PC-9 (cell line): Measurements from ENCODE around the gene SVOPL. TPM values are rescaled to one million over a fixed set of nuclear protein-coding genes. Genes with fewer than 3 reads are reported as not detected.

Experiments used
- BruUV-seq: library from RNA; stranded (reverse); fragments of 400-500 nt; replicated peaks from 2 replicates; lab custom pipeline; 2021; lab: Mats Ljungman, UMichigan
- CTCF ChIA-PET: fragments of 300-600 bp; sonication (Branson Sonifier 250); formaldehyde crosslinking; loops from one replicate; lab custom pipeline; 2022; ENCODE audit warnings: antibody characterized with exemption; lab: Charles Lee
- POLR2A ChIA-PET: fragments of 300-600 bp; sonication (Branson Sonifier 250); formaldehyde crosslinking; loops from one replicate; lab custom pipeline; 2022; ENCODE audit warnings: antibody characterized with exemption; ENCODE audit not compliant: unreplicated experiment; lab: Charles Lee
- DNase-seq, 2 experiments: peaks; one replicate each; pipeline versions ENCODE4 v3.0.0 to v3.0.0-alpha.2; 2015 to 2022; ENCODE audit warnings: mixed read lengths in 1 of 2
- H2AFZ ChIP-seq: fragments of 200-600 bp; sonication (generic); 2 replicates; pipeline ENCODE4 v1.8.1; 2017; ENCODE audit warnings: antibody characterized with exemption
- H3F3A ChIP-seq: fragments of 200-600 bp; sonication (generic); 2 replicates; pipeline ENCODE4 v1.8.1; 2017; ENCODE audit warnings: antibody characterized with exemption, mild to moderate bottlenecking, low read depth; ENCODE audit not compliant: insufficient read depth
- H3K27ac ChIP-seq: fragments of 200-600 bp; sonication (generic); 2 replicates; pipeline ENCODE4 v1.6.1; 2016; ENCODE audit warnings: mixed run types
- H3K27me3 ChIP-seq: fragments of 200-600 bp; sonication (generic); 2 replicates; pipeline ENCODE4 v1.6.1; 2016; ENCODE audit warnings: low read depth, mixed run types; ENCODE audit not compliant: insufficient read depth
- H3K36me3 ChIP-seq: fragments of 200-600 bp; sonication (generic); 2 replicates; pipeline ENCODE4 v1.6.1; 2016; ENCODE audit warnings: low read depth, mixed run types
- H3K4me1 ChIP-seq: fragments of 200-600 bp; sonication (generic); replicated peaks from 2 replicates; pipeline ENCODE4 v1.6.1; 2016; ENCODE audit warnings: mixed run types; ENCODE audit not compliant: insufficient read depth
- H3K4me2 ChIP-seq: fragments of 200-600 bp; sonication (generic); 2 replicates; pipeline ENCODE4 v1.6.1; 2017; ENCODE audit warnings: mixed run types
- H3K4me3 ChIP-seq: fragments of 200-600 bp; sonication (generic); 2 replicates; pipeline ENCODE4 v1.6.1; 2016; ENCODE audit warnings: mixed run types
- H3K79me2 ChIP-seq: fragments of 200-600 bp; sonication (generic); 2 replicates; pipeline ENCODE4 v1.6.1; 2017; ENCODE audit warnings: low read depth, mixed run types
- H3K9me2 ChIP-seq: fragments of 200-600 bp; sonication (generic); 2 replicates; pipeline ENCODE4 v1.8.1; 2017; ENCODE audit warnings: mild to moderate bottlenecking; ENCODE audit not compliant: insufficient read depth
- H3K9me3 ChIP-seq: fragments of 200-600 bp; sonication (generic); 2 replicates; pipeline ENCODE4 v1.8.1; 2016; ENCODE audit warnings: low read depth; ENCODE audit not compliant: insufficient read depth
- H4K20me1 ChIP-seq: fragments of 200-600 bp; sonication (generic); 2 replicates; pipeline ENCODE4 v1.8.1; 2017; ENCODE audit not compliant: insufficient read depth
- EZH2 ChIP-seq: fragments of 200-600 bp; sonication (generic); IDR thresholded peaks from 2 replicates; pipeline ENCODE4 v1.8.0; 2017; ENCODE audit warnings: antibody characterized with exemption, low read depth
- intact Hi-C: fragments of 100-400 bp; cut with micrococcal nuclease; formaldehyde crosslinking; loops from one replicate; pipeline ENCODE4 v1.10.0; 2022; ENCODE audit not compliant: unreplicated experiment
- total RNA-seq: library from RNA; stranded (reverse); gene quantifications from 2 replicates; pipeline ENCODE4 v1.2.3, GENCODE V29; 2021
- TF ChIP-seq, protein P1 (sequence below): fragments of 200-600 bp; sonication (generic); conservative IDR thresholded peaks from 2 replicates; pipeline ENCODE4 v1.6.1; 2017; ENCODE audit warnings: mixed run types, antibody characterized with exemption, mild to moderate bottlenecking, moderate library complexity

SVOPL gene
- total RNA-seq, 1 experiment from 2014 or later: 0.70 TPM

DNA sequence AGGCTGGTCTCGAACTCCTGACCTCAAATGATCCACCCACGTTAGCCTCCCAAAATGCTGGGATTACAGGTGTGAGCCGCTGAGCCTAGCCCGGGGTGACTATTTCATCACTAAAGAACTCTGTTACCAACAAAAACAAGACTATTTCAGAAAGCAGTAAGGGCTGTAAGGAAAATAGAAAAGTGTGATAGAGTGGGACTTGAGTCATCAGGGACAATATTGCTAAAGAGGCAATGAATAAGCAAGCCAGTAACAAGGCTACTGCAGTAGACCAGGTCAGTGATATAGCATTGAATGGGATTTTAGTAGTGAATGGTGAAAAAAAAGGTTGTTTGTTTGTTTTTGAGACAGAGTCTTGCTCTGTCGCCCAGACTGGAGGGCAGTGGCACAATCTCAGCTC is 51.7 kb downstream of the SVOPL start:
- Histone ChIP-seq H3K27ac (no peak overlapping the region), H3K4me2 (no peak overlapping the region), H3K9me2 (no peaks in the 10 kb centered on the region), H3K36me3 (no peaks in the 10 kb centered on the region), H3K4me3 (no peak overlapping the region), H3K9me3 (0 out of 2 replicates have a peak, but pooled peaks cover 5% of the 10 kb centered on the region), H3K27me3 (no peaks in the 10 kb centered on the region), H2AFZ (0 out of 2 replicates have a peak overlapping the region, but pooled peaks have one; percentile 47), H3F3A (no peaks in the 10 kb centered on the region; the same call in 1 of the 2 replicates), H3K79me2 (no peaks in the 10 kb centered on the region), H4K20me1 (no peaks in the 10 kb centered on the region), H3K4me1 (peaks cover 9% of the 10 kb centered on the region; the same call in 1 of the 2 replicates)
- TF ChIP-seq, protein P1, sequence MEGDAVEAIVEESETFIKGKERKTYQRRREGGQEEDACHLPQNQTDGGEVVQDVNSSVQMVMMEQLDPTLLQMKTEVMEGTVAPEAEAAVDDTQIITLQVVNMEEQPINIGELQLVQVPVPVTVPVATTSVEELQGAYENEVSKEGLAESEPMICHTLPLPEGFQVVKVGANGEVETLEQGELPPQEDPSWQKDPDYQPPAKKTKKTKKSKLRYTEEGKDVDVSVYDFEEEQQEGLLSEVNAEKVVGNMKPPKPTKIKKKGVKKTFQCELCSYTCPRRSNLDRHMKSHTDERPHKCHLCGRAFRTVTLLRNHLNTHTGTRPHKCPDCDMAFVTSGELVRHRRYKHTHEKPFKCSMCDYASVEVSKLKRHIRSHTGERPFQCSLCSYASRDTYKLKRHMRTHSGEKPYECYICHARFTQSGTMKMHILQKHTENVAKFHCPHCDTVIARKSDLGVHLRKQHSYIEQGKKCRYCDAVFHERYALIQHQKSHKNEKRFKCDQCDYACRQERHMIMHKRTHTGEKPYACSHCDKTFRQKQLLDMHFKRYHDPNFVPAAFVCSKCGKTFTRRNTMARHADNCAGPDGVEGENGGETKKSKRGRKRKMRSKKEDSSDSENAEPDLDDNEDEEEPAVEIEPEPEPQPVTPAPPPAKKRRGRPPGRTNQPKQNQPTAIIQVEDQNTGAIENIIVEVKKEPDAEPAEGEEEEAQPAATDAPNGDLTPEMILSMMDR: no peak
- TF ChIP-seq EZH2: no peak
- DNase-seq: peak in 1 of 2 experiments; percentile 68
- intact Hi-C loops: no loop called here
- ChIA-PET CTCF (no interaction called here), POLR2A (no interaction called here)
- BruUV-seq: no TSS peak

- peaks cover 9% of the 10 kb centered on the region; the same call in 1 of the 2 replicates for H3K4me1 ChIP-seq
- H3K27me3 ChIP-seq: no peaks in the 10 kb centered on the region
- CTCF ChIA-PET: no interaction called here
- no TSS peak for BruUV-seq
- H3K4me3 ChIP-seq: no peak overlapping the region
- no peak overlapping the region for H3K27ac ChIP-seq
- H3K4me2 ChIP-seq: no peak overlapping the region
- H3F3A ChIP-seq: no peaks in the 10 kb centered on the region; the same call in 1 of the 2 replicates
- H3K9me2 ChIP-seq: no peaks in the 10 kb centered on the region
- no peaks in the 10 kb centered on the region for H4K20me1 ChIP-seq
- no peaks in the 10 kb centered on the region for H3K9me3 ChIP-seq
- POLR2A ChIA-PET: no interaction called here
- no peaks in the 10 kb centered on the region for H3K79me2 ChIP-seq
- no peak for TF ChIP-seq EZH2
- TF ChIP-seq, protein P1: no peak; the same call in 1 of the 2 replicates
- no peak overlapping the region for H2AFZ ChIP-seq
- H3K36me3 ChIP-seq: no peaks in the 10 kb centered on the region
- intact Hi-C loops: no loop called here
- DNase-seq: no peak
Measured at GRCh38 chr7:138645284-138645683, 55.9 kb downstream of the SVOPL start.

- ChIA-PET CTCF (no interaction called here), POLR2A (no interaction called here)
- H3K9me3 ChIP-seq: no peaks in the 10 kb centered on the region
- no peaks in the 10 kb centered on the region for H4K20me1 ChIP-seq
- H3K4me1 ChIP-seq: no peaks in the 10 kb centered on the region
- DNase-seq: no peak
- intact Hi-C loops: no loop called here
- H3F3A ChIP-seq: no peaks in the 10 kb centered on the region
- H3K27ac ChIP-seq: no peak overlapping the region
- no peak overlapping the region for H2AFZ ChIP-seq
- no peak overlapping the region for H3K4me2 ChIP-seq
- H3K79me2 ChIP-seq: no peaks in the 10 kb centered on the region
- H3K4me3 ChIP-seq: no peak overlapping the region
- H3K9me2 ChIP-seq: no peaks in the 10 kb centered on the region
- H3K36me3 ChIP-seq: no peaks in the 10 kb centered on the region
- no peaks in the 10 kb centered on the region for H3K27me3 ChIP-seq
- TF ChIP-seq, protein P1: no peak
- TF ChIP-seq EZH2: no peak
- no TSS peak for BruUV-seq
Measured at GRCh38 chr7:138632826-138633602, 68.1 kb downstream of the SVOPL start.
